Activated naive CD4-positive, alpha-beta T cell treated with Interleukin-2 at 50 U/mL for 16 hours (primary cell): ENCODE measurements around the gene PXMP4.
"Not testable (repeated sequence)": the region's sequence is repeated elsewhere in the genome, so short reads cannot be mapped to it uniquely, and the experiment has no call there.

Source experiments
- DNase-seq: peaks from one replicate; pipeline ENCODE4 v3.0.0-alpha.2; 2020

The PXMP4 gene

DNA sequence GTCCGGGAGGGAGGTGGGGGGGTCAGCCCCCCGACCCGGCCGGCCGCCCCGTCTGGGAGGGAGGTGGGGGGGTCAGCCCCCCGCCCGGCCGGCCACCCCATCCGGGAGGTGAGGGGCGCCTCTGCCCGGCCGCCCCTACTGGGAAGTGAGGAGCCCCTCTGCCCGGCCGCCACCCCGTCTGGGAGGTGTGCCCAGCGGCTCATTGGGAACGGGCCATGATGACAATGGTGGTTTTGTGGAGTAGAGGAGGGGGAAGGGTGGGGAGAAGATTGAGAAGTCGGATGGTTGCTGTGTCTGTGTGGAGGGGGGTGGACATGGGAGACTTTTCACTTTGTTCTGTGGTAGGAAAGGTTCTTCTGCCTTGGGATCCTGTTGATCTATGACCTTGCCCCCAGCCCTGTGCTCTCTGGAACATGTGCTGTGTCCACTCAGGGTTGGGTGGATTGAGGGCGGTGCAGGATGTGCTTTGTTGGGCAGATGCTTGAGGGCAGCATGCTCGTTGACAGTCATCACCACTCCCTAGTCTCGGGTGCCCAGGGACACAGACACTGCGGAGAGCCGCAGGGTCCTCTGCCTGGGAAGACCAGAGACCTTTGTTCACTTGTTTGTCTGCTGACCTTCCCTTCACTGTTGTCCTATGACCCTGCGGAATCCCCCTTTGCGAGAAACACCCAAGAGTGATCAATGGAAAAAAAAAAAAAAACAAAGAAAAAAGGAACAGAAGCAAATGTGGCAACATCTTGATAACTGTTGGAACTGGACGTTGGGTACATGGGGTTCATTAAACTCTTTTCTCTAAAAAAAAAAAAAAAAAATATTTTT lies 18.3 kb downstream of the PXMP4 start:
- DNase-seq, result no peak

DNA sequence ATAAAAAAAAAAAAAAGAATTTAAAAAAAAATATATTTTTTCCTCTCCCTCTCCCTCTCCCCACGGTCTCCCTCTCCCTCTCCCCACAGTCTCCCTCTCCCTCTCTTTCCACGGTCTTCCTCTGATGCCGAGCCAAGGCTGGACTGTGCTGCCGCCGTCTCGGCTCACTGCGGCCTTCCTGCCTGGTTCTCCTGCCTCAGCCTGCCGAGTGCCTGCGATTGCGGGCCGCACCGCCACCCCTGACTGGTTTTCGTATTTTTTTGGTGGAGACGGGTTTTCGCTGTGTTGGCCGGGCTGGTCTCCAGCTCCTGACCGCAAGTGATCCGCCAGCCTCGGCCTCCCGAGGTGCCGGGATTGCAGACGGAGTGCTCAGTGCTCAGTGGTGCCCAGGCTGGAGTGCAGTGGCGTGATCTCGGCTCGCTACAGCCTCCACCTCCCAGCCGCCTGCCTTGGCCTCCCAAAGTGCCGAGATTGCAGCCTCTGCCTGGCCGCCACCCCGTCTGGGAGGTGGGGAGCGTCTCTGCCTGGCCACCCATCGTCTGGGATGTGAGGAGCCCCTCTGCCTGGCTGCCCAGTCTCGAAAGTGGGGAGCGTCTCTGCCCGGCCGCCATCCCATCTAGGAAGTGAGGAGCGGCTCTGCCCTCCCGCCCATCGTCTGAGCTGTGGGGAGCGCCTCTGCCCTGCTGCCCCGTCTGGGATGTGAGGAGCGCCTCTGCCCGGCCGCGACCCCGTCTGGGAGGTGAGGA lies 19.2 kb downstream of the PXMP4 start:
- DNase-seq, result not testable (repeated sequence)

- DNase-seq, result not testable (repeated sequence)
These were observed 21.1 kb downstream of the PXMP4 start for GRCh38 chr20:33698966-33699365.

- DNase-seq, result no peak
These were observed 23.0 kb downstream of the PXMP4 start for GRCh38 chr20:33697129-33697528.

DNA sequence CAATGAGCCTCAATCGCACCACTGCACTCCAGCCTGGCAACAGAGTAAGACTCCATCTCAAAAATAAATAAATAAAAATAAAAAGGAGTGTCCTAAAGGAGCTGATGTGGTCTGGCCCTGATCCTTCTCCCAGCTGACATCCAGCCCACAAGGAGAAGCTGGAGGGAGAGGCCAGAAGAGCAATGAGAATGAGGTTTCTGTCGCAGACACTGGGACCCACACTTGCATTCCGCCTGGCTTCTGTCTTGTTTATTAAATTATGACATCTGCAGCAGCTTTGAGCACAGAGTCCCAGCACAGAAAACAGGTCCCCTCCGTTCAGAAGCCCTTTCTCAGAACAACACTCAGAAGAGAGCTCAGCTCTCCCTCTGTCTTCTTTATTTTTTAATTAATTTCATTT lies 23.7 kb downstream of the PXMP4 start:
- DNase-seq, result no peak

- no peak for DNase-seq
These were observed 25.5 kb downstream of the PXMP4 start for GRCh38 chr20:33694639-33695012.

GRCh38 chr20:33693741-33694638 lies 26.1 kb downstream of the PXMP4 start:
- DNase-seq, result no peak

DNA sequence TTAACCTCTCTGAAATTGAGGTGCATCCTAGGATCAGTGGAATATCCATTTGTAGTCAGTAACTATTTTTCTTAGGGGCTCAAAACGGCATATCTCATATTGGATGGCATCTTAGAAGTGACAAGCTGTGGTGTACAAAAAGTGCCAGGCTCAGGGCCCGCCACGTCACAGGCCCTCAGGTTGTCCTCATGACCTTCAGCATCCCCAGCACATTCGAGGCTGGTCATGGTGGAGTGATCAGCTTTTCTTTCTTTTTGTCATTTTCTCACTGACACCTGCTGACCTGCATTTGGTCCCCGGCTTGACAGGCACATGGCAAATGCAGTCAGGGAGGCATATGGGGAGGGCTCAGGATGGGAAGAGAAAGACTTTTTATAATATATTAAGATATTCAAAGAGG lies 26.8 kb downstream of the PXMP4 start:
- no peak for DNase-seq

DNA sequence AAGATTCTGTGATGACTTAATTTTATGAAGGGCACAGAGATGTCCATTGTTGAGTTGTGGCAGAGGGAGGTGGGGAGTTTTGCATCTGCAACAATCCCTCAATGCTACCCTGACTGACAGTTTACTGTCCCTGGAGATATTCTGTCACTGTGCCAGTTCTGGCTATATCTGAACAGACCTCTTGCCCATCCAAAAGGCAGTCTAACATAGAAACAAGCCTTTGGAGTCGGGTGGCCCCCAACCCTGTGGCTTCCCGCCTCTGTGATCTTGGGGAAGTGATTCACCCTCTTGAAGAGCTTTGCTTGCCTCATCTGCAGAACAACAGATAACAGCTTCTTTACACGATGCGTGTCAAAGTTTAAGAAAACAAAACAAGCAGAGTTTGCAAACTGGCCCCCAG lies 30.1 kb downstream of the PXMP4 start:
- DNase-seq, result peak; percentile 44

- no peak for DNase-seq
These were observed 30.6 kb downstream of the PXMP4 start for GRCh38 chr20:33689493-33689892.

DNA sequence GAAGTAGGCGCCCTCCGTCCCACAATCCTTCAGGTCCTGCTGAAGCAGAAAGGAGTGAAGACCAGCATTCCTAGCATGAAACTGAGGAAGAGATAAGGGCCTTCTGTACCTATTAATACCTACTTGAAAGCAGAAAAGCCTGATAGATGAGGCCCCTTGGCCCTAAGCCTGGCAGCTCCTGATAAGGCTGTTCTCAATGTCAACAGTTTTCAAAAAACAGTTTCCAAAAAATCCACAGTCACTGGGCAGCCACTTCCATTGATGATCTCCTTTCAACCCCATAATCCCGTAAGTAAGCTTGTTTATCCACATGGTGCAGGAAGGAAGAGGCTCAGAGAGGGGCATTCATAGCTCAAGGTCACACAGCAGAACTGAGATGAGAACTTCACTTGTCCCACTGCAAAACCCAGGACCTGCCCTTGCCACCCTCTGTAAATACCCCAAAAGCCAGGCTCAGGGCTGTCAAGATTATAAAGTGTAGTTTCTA lies 31.1 kb downstream of the PXMP4 start:
- DNase-seq, result no peak

DNA sequence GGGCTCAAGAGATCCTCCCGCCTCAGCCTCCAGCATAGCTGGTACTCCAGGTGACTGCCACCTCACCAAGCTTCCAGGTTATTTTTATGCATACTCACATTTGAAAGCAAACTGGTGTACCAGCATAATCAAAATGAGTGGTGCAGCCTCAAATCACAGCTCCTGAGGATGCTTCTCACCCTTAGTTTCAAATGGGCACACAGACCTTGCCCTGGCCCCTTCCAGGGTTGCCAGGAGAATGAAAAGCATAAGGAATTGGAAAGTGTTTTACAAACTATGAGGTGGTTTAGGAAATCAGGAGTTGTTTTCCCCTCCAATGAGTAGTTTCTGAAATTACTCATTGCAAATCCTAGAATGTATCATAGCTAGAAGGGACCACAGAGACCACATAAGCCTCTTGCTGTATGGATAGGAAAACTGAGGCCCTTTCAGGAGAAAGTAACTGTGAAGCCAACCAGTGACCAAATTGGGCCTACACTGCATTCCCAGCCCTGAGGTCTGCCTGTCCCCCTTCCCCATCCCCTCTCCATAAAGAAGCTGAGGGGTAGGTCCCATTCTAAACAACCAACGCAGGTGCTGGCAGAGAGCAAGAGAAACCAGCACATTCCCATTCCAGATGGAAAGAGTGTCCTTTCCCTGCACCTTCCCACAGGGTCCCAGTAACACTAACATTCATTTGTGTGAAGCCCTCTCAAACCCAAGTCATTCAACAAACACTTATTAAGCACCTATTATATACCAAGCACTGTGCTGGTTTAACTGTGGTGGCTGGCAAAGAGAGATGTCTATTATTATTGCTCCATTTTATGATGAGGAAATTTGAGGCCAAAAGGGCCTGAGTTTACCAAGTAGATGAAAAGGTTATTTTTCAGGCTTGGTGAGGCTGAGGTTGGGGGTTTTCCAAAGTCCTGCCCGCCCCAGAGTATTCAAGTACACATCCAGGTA lies 31.8 kb downstream of the PXMP4 start:
- DNase-seq, result no peak

- no peak for DNase-seq
These were observed 32.7 kb downstream of the PXMP4 start for GRCh38 chr20:33687370-33687915.

DNA sequence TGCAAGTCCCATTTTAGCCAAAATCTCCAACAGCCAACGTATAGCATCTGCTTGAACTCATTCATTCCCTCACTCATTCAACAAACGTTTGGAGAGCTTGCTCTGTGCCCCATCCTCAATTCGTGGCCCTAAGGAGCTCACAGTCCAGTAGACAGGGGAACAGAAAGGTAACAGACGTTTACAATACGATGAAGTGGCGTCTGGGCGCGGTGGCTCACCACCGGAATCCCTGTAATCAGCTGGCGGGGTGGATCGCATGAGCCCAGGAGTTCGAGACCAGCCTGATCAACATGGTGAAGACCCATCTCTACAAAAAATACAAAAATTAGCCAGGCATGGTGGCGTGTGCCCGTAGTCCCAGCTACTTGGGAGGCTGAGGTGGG lies 33.1 kb downstream of the PXMP4 start:
- DNase-seq, result no peak

DNA sequence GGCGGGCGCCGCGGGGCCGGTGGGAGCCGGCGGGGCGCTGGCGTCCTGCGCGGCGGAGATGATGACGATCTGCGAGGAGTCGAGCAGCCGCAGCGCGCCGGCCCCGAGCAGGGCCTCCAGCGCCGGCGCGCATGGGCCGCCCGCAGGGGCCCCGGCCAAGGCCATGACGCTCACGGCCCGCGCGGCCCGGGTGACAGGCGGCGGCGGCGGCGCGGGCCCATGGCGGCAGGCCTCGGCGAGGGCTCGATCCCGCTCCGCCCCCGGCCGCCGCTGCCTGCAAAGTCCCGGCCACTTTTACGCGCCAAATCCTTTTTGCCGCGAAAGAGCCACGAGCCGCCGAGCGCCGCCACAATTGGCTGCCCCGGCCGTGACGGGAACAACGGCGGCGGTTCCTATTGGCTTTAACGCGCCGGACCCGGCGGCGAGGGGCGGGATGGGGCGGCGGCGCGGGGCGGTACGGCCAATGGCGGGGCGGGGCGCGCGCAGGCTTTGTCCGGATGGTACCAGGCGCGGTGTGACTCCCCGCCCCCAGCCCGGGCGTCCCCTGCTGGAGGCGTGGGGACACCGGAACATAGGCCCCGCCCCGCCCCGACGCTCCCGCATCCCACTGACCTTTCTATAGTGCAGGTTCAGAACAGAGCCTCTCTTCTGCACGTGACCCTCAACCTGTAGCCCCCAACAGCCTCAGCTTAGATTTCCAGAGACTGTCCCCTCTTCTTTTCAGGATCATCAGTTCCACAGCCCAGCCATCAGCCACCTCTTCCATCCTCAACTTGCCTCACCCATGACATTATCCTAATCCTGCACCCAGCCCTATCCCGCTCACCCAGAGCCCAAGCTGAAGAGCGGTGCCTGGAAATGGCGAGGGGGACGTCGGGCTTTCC lies 33.8 kb downstream of the PXMP4 start, which contains the start of gene E2F1:
E2F1 (minus strand) TSS at position 286 of the 884 bp plus-strand sequence; CDS start at position 165, 121 bp downstream.
- DNase-seq, result peak; percentile 96

GRCh38 chr20:33685328-33686099 lies 34.6 kb downstream of the PXMP4 start:
- DNase-seq, result peak; percentile 60

DNA sequence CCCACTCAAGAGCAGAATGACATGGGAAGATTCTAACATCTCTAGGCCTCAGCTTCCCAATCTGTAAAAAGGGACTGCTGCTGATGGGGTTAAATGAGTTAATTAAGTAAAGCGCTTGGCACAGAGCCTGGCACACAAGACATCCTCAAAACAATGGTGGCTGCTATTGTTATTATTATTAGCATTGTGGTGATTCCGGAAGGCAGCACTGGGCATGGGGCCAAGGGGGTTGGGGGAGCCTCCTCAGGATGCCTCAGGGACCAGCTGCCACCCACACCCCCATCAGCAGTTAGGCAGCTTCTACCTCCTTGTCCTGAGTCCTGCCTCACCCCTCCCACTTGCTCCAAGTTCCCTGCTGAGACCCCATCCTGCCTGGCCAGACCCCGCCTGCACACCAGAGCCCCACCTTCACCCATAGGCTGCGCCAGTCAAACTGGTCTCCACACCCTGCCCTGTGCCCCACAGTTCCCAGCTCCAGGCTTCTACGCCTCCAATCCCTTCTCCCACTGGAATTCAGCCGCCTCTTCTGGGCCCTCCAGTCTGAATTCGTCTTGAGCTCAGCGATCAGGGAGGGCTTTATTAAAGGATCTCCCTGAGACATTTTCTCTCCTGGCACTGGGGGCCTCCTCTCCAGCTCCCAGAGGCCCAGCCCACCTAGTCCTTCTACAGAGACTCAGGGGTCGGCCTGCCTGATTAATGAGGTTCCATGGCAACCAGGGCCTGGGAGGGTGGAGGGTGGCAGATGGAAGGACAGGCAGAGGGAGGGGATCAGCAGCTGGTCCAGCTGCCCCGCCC lies 35.4 kb downstream of the PXMP4 start:
- no peak for DNase-seq

GRCh38 chr20:33681728-33682353 lies 38.3 kb downstream of the PXMP4 start:
- no peak for DNase-seq
